GM19025 (cell line): ENCODE data around the gene TMEM141.
"Not testable (repeated sequence)": the region's sequence is repeated elsewhere in the genome, so short reads cannot be mapped to it uniquely, and the experiment has no call there.

Experiments
- ATAC-seq: cut with Tn5 transposase; IDR thresholded peaks from one replicate; pipeline ENCODE4 v1.9.1; 2021; ENCODE audit warnings: mild to moderate bottlenecking, low read depth, moderate library complexity; ENCODE audit not compliant: unreplicated experiment

The TMEM141 gene

GRCh38 chr9:136792321-136793085 is 1.4 kb downstream of the TMEM141 start:
- no peak for ATAC-seq

- ATAC-seq: no peak
These were observed 2.2 kb downstream of the TMEM141 start for GRCh38 chr9:136793086-136793946.

DNA sequence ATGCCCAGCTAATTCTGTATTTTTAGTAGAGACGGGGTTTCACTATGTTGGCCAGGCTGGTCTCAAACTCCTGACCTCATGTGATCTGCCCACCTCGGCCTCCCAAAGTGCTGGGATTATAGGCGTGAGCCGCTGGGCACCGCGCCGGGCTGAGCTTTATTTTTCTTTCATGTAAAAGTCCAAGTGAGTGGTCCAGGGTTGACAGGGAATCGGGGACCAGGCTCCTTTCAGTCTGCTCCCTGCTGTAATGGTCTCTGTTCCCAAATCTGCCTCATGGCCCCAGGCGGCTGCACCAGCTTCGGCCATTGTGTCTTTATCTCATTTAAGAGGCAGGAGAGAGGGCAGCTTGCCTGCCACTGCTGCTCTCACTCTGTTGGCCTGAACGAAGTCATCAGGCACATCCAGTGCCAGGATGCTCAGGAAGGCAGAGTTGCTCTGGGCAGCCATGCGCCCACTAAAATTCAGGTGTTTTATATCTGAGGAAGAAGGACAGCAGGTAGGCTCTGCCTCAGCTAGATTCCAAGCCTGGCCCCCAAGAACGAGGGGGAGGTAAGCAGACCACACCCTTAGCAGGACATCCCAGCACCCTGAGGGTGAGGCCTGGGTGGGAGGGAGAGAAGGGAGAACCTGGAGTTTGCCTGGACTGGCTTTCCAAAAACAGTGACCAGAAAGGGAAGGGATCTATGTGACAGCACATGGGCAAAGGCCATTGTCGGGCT is 3.3 kb downstream of the TMEM141 start:
- no peak for ATAC-seq

GRCh38 chr9:136795000-136795348 is 3.8 kb downstream of the TMEM141 start:
- ATAC-seq: no peak

- ATAC-seq: no peak
These were observed 5.2 kb downstream of the TMEM141 start, which contains the start of gene CCDC183 for GRCh38 chr9:136796238-136796774. Gene CCDC183, plus strand, starts transcription at chr9:136796338. Its CDS starts 60 bp downstream, at chr9:136796398.

DNA sequence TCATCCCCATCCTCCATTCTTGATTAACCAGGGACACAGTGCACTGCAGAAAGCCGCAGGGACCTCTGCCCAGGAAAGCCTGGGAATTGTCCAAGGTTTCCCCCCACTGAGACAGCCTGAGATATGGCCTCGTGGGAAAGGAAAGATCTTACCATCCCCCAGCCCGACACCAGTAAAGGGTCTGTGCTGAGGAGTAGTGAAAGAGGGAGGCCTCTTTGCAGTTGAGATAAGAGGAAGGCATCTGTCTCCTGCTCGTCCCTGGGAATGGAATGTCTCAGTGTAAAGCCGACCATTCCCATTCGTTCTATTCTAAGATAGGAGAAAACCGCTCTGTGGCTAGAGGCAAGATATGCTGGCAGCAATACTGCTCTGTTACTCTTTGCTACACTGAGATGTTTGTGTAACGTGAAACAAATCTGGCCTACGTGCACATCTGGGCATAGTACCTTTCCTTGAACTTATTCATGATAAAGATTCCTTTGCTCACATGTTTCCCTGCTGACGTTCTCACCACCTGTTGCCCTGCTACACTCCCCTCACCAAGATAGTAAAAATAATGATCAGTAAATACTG is 5.7 kb downstream of the TMEM141 start:
- not testable (repeated sequence) for ATAC-seq

- no peak for ATAC-seq
These were observed 7.5 kb downstream of the TMEM141 start for GRCh38 chr9:136798708-136799078.

DNA sequence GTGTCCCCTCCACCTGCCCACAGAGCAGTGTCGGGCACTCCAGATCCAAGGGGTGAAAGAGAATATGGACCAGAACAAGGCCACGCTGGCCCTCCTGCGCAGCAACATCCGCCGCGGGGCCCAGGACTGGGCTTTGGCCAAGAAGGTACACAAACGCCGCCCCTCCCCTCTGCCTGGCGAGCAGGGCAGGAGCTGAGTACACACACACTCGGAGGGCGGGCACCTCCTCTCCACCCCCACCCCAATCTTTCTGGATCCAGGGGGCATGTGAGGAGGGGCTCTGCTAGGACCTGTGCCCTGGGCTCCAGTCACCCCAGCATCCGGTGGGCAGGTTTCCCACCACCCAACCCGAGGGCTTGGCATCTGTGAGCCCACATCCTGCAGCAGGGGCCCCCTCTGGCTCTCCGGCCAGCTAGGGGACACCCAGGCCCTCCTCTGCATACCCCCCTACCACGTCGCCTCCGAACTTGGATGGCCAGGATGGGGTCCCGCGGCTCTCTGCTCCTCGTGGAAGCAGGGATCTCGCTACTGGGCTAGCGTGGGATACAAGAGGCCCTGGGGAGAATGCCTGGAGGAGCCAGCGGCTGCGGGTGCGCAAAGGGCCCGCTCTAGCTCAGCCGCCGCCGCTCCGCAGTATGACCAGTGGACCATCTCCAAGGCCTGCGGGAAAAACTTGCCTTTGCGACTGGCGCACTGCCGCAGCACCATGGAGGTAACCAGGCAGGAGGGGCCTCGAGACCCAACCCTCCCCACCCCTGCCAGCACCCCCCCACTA is 8.1 kb downstream of the TMEM141 start:
- ATAC-seq: no peak

GRCh38 chr9:136799854-136800657 is 8.9 kb downstream of the TMEM141 start:
- ATAC-seq: no peak

DNA sequence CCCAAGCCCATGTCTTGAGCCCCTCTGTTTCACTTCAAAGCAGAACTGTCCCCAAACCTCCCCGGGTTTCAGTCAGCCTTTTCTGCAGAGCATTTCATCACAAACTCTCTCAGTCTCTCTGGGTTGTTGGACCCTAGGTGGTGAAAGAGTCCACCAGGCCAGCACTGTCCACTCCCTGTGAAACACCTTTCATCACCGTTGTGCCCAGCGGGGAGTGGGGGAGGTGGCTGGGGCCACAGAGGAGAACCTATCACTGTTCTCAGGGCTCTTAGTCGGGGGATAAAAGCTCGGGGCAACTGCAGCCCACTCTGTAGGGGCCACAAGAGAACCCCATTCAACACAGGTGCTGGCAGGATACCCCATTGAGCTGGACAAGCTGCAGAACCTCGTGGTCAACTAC is 11.2 kb downstream of the TMEM141 start:
- no peak for ATAC-seq

GRCh38 chr9:136803009-136803550 is 11.9 kb downstream of the TMEM141 start:
- not testable (repeated sequence) for ATAC-seq

- ATAC-seq: no peak
These were observed 12.7 kb downstream of the TMEM141 start for GRCh38 chr9:136803551-136804508.

- ATAC-seq: no peak
These were observed 13.5 kb downstream of the TMEM141 start for GRCh38 chr9:136804509-136805206.

GRCh38 chr9:136805207-136805740 is 14.1 kb downstream of the TMEM141 start:
- ATAC-seq: no peak

DNA sequence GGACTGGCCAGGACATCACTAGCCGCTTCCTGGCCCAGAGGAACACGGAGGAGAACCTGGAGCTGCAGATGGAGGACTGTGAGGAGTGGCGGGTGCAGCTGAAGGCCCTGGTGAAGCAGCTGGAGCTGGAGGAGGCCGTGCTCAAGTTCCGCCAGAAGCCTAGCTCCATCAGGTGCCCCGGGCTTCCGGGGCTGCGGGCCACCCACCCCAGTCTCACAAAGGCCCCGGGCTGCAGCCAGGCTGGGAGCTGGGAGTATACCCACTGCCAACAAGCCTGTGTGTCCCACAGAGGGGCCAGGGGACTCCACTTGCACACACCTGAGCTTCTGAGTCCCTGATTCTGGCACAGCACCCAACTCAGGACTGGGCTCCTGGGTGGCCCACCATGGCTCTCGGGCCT is 14.9 kb downstream of the TMEM141 start:
- no peak for ATAC-seq

GRCh38 chr9:136806631-136807201 is 15.6 kb downstream of the TMEM141 start:
- ATAC-seq: no peak
